ENCODE results near the gene PRDM1. TPM values are rescaled to one million over a fixed set of nuclear protein-coding genes. Genes with fewer than 3 reads are reported as not detected.

PRDM1 gene
- total RNA-seq, 4 donors from 2014 or later: 31.3 to 51.9 (median 40.9) TPM

GRCh38 chr6:106098383-106099234, 12.5 kb downstream of the PRDM1 start:
- peak in 1 of 2 donors; percentile 44 for DNase-seq (ENCODE audit: low spot score in 2 of 2)
- intact Hi-C loops (cut with DNase I; ENCODE audit: low total_unique reads): no loop called here
- TF ChIP-seq CTCF (IDR thresholded peaks at IDR 0.05): no peak
- TF ChIP-seq POLR2A (IDR thresholded peaks at IDR 0.05): no peak
- H3K4me3 ChIP-seq (ENCODE audit: low read depth, poor library complexity, severe bottlenecking): no peak overlapping the region
- 20 to 21% methylated on average over 19 of the region's 19 CpGs for WGBS, 2 donors

GRCh38 chr6:106099235-106099537, 13.1 kb downstream of the PRDM1 start:
- DNase-seq (ENCODE audit: low spot score in 2 of 2): no peak
- no peak overlapping the region for H3K4me3 ChIP-seq (ENCODE audit: low read depth, poor library complexity, severe bottlenecking)
- intact Hi-C loops (cut with DNase I; ENCODE audit: low total_unique reads): no loop called here
- no peak for TF ChIP-seq CTCF (IDR thresholded peaks at IDR 0.05)
- no peak for TF ChIP-seq POLR2A (IDR thresholded peaks at IDR 0.05)
- WGBS, 2 donors: 35 to 36% methylated on average over 7 of the region's 7 CpGs

GRCh38 chr6:106100755-106101154, 14.6 kb downstream of the PRDM1 start:
- H3K4me3 ChIP-seq (ENCODE audit: low read depth, poor library complexity, severe bottlenecking): no peak overlapping the region
- no peak for DNase-seq (ENCODE audit: low spot score in 2 of 2)
- intact Hi-C loops (cut with DNase I; ENCODE audit: low total_unique reads): no loop called here
- no peak for TF ChIP-seq CTCF (IDR thresholded peaks at IDR 0.05)
- no peak for TF ChIP-seq POLR2A (IDR thresholded peaks at IDR 0.05)
- 88 to 91% methylated on average over 9 of the region's 9 CpGs for WGBS, 2 donors

GRCh38 chr6:106101466-106101865, 15.3 kb downstream of the PRDM1 start:
- WGBS, 2 donors: 49 to 66% methylated on average over 3 of the region's 3 CpGs
- no peak for DNase-seq (ENCODE audit: low spot score in 2 of 2)
- intact Hi-C loops (cut with DNase I; ENCODE audit: low total_unique reads): no loop called here
- no peak overlapping the region for H3K4me3 ChIP-seq (ENCODE audit: low read depth, poor library complexity, severe bottlenecking)
- TF ChIP-seq POLR2A (IDR thresholded peaks at IDR 0.05) (no peak), CTCF (IDR thresholded peaks at IDR 0.05) (no peak)

GRCh38 chr6:106102034-106102433, 15.9 kb downstream of the PRDM1 start:
- 82 to 86% methylated on average over 5 of the region's 5 CpGs for WGBS, 2 donors
- intact Hi-C loops (cut with DNase I; ENCODE audit: low total_unique reads): no loop called here
- no peak for DNase-seq (ENCODE audit: low spot score in 2 of 2)
- TF ChIP-seq CTCF (IDR thresholded peaks at IDR 0.05) (no peak), POLR2A (IDR thresholded peaks at IDR 0.05) (no peak)
- H3K4me3 ChIP-seq (ENCODE audit: low read depth, poor library complexity, severe bottlenecking): no peak overlapping the region
